NCI-H82 (cell line): ENCODE data around the gene LOXL1.
A peak's percentile ranks its signal among the peaks of the same experiment; 100 is the strongest.

Source experiments
- DNase-seq: peaks from one replicate; lab custom pipeline; 2025; lab: John Stamatoyannopoulos, UW

Gene LOXL1

GRCh38 chr15:73939138-73939537 lies 12.9 kb downstream of the LOXL1 start:
- peak; percentile 36 for DNase-seq

GRCh38 chr15:73940061-73940981 lies 14.1 kb downstream of the LOXL1 start:
- no peak for DNase-seq

- DNase-seq = peak; percentile 79
Measured at GRCh38 chr15:73941044-73941443, 14.8 kb downstream of the LOXL1 start.

- DNase-seq = no peak
Measured at GRCh38 chr15:73941449-73941848, 15.2 kb downstream of the LOXL1 start.

GRCh38 chr15:73941871-73942635 lies 15.8 kb downstream of the LOXL1 start:
- DNase-seq = no peak

GRCh38 chr15:73942751-73943270 lies 16.5 kb downstream of the LOXL1 start:
- no peak for DNase-seq

GRCh38 chr15:73944161-73945129 lies 18.2 kb downstream of the LOXL1 start:
- peak; percentile 60 for DNase-seq

- DNase-seq = no peak
Measured at GRCh38 chr15:73945130-73945508, 18.9 kb downstream of the LOXL1 start.

- DNase-seq = no peak
Measured at GRCh38 chr15:73946046-73946721, 19.9 kb downstream of the LOXL1 start.

- DNase-seq = no peak
Measured at GRCh38 chr15:73946795-73947370, 20.6 kb downstream of the LOXL1 start.

GRCh38 chr15:73947651-73948050 lies 21.4 kb downstream of the LOXL1 start:
- no peak for DNase-seq

GRCh38 chr15:73948396-73948795 lies 22.1 kb downstream of the LOXL1 start:
- DNase-seq = no peak

GRCh38 chr15:73948982-73949381 lies 22.7 kb downstream of the LOXL1 start:
- peak; percentile 94 for DNase-seq

GRCh38 chr15:73949496-73949895 lies 23.2 kb downstream of the LOXL1 start:
- DNase-seq = no peak

- no peak for DNase-seq
Measured at GRCh38 chr15:73950479-73950830, 24.2 kb downstream of the LOXL1 start.

- DNase-seq = peak; percentile 99
Measured at GRCh38 chr15:73950831-73951561, 24.7 kb downstream of the LOXL1 start.

GRCh38 chr15:73951601-73952000 lies 25.3 kb downstream of the LOXL1 start:
- peak; percentile 82 for DNase-seq

- DNase-seq = no peak
Measured at GRCh38 chr15:73952171-73952912, 26.1 kb downstream of the LOXL1 start.
